Hematopoietic multipotent progenitor cell treated with erythropoietin and hydrocortisone succinate and interleukin-3 and kit ligand, for 6 days (in vitro differentiated cells): ENCODE measurements around the gene TENM4.

Experiments
- DNase-seq: peaks from one replicate; pipeline ENCODE4 v3.0.0-alpha.2; 2015

Gene TENM4

DNA sequence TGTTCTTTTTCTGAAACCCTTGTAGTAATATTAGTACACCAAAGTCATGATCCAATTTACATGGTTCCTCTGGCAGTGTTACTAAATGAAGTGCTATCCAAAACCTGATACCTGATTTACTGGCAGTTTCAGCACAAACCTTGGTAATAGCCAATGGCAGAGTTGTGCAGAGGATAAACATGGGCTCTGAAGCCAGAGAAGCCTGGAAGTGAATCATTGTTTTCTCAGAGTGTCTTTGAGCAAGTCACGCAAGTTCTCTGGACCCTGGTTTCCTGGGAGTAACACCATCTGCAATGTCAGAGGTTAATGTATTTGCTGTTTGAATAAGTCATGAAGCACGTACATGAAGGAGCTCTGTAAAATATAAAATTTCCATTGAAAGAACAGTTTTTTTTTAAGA, 643.9 kb downstream of the TENM4 start:
- no peak for DNase-seq

DNA sequence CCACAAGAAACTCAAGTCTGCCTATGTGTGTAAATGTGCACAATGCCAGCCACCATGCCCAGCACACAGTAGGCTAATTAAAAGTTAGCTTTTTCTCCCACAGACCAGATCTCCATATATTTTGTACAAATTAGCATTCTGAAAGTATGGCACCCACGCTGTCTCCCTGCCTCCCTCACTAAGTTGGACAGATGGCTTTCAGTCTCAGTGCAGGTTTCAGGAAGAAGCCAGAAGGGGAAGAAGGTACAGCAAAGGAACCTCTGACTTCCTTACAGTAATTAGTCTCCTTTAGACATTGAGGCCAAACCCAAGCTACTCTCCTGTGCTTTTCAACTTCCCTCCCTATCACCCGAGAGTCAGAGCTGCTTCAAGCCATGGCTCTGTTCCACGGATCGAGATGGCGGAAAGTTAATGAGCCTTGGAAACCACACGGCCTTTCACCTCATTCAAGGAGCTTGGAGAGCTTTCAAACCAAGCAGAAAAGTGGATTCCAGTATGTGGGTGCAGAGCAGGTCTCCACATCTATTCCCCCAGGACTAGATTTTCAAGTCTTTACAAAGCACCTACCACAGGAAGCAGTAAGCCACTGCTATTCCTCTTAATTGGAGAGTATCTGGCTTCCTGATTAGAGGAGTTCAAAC, 645.1 kb downstream of the TENM4 start:
- no peak for DNase-seq

DNA sequence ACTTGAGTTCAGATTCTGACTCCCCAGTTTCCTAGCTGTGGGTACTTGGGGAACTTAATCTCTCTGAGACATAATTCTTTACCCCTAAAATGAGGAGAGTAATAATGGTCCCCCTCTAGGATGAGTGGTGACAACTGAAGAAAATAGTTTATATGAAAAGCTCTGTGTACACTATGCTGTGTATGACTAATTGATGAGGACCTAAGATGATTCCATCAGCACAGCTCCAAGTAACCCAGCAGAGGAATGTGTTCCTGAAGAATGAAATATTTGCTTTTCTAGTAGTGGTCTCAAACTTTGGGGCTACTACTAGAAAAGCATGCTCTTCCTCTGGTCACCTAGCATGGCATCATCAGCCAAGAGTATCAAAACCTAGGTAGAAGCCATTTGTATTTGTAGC, 648.9 kb downstream of the TENM4 start:
- DNase-seq, result no peak

DNA sequence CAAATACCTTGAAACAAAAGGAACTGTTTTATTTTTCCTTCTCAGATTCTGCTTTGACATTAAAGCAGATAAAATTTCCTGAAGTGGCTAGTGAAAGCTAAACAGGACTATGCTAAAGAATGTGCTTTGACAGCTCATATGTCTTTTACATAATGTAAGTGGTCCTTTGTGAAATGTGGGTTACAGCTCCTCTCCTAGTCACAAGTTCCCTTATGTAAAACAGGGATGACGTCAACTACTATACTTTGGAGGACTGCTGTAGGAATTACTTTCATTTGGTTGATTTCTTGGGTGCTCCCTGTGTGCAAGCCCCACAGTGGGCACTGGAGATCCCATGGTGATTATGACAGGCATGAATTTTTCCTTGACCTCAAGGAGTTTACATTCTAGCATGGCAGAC, 649.6 kb downstream of the TENM4 start:
- no peak for DNase-seq

DNA sequence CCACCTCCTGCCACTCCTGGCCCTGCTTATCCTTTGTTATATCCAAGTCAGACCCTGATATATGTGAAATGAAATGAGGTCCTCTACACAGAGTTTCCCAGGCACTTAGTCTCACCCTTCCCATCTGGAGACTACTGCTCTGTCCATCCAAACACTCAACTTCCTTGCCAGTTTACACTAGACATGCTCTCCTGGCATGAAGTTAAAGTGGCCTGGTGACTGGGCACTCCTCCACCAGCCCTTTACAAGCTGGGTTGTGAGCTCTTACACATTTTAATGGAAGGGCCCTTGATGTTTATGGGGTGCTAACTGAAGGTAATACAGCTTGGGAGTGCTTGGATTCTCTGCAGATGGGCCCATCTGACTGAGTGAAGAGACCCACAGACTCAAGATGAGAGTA, 650.0 kb downstream of the TENM4 start:
- no peak for DNase-seq

DNA sequence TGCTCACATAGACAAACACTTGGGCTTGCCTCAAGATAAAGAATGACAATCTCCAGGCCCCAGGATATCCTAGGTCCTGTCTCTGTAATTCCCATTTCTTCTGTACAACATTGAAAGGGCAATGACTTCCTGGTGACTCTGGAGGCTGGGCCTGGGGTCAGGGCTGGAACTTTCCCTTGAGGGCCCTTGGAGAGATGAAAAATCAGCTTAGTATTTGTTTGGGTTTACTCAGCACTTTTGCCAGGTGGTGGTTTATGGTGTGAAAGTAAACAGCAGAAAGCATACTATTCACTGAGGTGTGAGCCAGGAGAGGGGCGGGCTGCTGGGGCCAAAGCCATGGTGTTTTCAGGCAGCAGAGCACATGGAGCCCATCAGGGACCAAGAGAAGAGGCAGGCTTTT, 651.5 kb downstream of the TENM4 start:
- no peak for DNase-seq

DNA sequence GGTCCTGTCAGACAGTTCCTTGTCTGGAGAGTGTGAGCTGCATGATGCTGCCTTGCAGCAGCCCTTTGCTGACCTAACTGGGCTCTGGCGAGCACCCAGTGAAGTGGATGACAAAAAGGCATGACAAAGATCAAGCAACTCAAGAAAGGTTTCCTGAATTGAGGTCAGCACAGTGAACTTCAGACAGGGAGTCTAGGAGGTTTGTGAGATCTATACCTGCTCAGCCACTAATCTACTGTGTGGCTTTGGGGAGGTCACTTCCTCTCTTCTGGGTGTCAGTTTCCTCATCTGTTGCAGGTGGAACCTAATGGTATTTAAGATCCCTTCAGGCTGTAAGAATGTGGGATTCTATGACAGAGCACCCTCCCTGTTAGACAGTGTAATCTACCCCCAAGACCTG, 652.3 kb downstream of the TENM4 start:
- DNase-seq, result no peak

DNA sequence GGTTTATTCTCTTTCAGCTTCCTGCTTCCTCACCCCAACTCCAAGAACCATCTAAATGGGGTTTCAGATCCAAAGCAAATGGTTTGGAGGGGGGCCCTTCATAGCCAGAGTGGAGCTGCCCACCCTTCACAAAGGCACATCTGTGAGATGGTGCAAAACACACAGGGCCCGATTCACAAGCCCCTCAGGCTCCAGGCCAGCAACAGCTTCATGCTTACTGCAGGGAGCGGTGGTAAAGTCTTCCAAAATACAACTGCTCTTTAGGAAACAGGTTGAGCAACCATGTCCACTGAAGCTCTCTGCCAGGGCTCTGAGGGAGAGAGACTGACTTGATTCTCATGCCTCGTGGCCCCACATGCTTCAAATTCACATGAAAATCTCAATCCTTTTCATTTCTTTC, 653.1 kb downstream of the TENM4 start:
- no peak for DNase-seq

DNA sequence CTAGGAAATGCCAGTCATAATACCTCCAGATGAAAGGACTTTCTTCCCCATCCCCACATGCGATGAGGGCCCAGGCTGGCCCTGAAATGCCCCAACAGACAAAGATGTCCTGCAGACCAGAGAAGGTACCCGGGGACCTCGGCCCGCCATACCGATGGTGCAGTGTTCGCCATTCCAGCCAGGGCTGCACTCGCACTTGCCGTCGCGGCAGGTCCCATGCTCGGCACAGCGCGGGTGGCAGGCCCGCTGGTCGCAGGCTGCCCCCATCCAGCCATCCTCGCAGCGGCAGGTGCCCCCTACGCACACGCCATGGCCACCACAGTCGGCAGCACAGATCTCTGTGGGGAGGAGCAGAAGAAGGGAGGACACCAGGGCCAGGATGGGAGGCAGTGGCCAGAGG, 654.1 kb downstream of the TENM4 start:
- no peak for DNase-seq

DNA sequence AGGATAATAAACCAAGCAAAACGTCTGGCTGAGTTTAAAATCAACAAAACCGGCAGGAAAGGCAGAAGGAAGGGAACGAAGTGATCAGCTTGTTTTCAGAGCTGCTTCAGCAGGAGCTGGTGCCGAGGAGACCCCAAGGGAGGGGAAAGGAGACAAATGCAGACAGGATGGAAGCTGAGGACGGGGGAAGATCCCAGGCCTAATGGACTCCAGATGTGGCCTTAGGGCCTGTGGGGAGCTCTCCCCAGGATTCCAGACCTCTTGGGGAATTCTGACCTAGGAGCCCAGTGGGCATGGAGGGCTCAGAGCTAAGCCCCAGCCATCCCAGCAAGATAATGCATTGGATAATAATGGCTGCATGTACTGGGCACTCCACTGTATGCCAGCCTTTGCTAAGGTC, 654.7 kb downstream of the TENM4 start:
- no peak for DNase-seq

DNA sequence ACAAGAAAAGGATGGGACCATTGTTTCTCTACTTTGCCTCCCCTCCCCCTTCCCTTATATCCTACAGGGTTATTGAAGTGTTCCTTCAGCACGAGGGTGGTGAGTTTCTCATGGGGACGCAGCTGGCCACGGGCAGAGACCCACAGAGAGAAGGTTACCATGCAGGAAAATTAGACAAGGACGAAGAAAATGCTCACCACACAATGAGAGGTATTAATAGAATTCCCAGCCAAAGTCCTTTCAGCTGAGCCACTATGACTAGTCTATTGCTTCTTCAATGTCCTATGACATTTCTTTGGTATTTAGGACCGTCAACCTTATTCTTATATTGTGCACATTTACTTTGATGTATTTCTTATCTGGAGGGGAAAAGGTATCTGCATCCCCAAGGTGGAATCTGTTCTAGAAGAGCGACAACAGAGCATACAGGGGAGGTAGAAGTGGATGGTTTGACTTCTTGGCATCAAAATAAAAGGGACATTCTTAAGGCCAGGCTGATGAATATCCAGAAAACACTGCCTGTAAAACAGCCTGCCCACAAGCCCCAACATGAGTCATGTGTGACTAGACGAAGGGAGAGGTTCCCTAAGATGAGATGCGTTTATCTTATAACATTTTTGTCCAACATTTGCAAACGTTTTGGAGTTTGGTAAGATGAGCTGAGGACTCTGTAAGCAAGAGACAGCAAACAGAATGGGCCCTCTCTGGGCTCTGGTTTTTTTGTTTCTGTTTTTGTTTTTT, 656.3 kb downstream of the TENM4 start:
- no peak for DNase-seq

DNA sequence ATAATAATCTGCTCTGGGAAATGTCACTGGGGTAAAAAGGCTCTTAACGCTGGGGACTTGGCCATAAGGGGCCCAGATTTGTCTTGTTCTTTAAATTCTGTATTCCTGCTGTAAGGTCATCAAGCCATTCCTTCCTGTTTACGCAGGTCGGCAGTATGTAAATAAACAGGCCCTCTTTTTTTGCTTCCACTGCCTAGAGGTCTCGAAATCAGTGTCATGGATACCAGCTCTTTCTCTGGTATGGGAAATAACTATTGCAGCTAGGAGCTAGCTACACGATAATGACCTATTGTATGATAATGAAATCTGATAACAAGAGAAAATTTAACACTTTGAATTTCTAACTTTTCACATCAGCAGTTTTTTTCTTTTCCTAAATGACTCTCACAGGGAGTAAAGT, 657.0 kb downstream of the TENM4 start:
- no peak for DNase-seq

DNA sequence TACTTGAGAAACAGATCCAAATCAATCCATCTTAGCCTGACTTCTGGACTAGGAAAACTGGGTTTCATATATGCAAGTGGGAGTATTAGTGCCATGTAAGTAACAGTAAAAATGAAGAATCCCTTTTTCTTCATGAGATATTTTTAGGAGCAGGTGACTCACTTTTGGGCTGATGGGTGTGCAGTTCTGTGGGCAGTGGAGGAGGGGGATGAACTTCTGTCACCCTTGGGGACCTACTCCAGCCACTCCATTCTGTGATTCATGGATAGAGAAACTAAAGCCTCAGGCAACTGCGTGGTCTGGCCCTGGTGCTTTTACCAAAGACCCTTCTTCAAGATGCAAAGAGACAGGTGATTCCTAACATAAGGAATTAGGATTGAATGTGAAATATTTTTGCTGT, 657.5 kb downstream of the TENM4 start:
- no peak for DNase-seq

DNA sequence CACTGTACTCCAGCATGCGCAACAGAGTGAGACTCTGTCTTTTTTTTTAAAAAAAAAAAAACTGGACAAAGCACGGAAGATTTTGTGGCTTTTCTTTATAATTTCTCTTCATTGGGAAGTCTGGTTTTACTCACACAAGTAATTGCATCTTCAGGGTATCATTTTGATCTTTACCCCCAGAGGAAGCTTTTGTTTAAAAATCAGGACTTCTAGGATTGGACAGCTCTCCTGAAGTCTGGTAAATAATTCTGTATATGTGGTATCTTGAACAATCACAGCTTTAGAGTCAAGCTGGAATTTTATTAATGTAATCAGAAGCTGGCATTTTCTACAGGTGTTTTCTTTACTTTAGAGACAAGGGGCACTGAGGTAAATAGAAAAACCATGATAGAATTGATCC, 658.1 kb downstream of the TENM4 start:
- DNase-seq, result no peak

DNA sequence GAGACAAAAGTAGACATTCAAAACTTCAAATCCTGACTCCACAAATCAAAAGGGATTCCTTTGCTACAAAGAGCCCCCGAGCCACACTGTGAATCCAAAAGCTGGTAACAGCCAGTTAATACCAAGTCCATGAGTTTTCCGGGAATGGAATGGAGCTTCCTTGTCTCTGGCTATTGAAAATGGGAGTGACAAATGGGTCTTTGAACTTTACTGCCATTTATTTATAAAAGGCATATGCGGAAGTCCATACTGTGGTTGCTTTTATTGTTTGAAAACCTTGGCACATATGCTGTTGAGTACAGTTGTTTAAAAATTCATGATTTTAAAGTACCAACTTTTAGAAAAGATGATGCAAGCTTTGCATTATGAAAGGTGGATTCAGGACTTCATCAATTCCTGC, 659.9 kb downstream of the TENM4 start:
- no peak for DNase-seq

DNA sequence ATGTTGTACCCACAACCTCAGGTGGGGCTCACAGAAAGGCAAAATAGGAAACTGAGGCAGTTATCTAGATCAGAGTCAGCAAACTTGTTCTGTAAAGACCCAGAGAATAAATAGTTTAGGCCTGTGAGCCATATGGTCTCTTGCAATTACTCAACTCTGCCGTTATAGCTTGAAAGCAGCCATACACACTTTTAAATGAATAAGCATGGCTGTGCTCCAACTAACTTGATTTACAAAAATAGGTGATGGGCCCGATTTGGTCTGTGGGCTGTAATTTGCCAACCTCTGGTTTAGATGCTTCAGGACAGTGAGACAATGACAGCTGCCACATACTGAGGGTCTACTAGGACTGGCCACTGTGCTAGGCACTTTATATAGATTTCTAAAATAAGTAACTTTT, 667.3 kb downstream of the TENM4 start:
- DNase-seq, result no peak

DNA sequence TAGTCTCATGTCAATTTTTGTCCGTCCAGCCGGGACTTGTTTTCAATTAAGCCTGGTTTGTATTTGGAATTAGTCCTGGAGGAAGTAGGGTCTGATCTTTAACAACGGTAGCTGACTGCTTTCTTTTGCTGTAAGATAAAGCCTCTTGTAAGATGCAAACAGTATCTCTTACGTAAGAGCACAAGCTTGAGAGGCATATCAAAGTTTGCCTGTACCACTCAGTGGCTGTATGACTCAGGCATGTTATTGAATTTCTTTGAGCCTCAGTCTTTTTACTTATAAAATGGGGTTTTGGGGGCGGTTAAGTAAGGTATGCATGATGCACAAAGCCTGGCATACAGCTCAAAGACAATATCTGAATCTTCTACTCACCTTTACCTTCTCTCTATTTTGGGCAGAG, 667.8 kb downstream of the TENM4 start:
- no peak for DNase-seq

DNA sequence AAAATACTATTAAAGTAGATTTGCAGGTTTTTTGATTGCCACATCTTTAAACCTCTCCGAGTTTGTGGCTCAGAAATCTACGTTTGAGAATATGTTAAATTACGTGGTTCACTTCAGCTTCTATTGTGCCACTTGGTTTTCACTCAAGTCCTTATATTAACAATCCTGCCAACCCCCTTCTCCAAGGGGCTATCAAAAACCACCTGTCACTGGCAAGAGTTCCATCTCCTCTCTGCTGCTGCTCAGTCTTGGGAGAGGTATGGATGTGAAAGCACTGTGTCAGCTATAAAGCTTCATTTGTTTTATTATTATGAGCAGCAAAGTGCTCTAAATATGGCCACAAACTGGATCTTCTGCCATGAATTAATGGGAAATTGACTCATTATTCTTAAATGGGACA, 668.6 kb downstream of the TENM4 start:
- no peak for DNase-seq

DNA sequence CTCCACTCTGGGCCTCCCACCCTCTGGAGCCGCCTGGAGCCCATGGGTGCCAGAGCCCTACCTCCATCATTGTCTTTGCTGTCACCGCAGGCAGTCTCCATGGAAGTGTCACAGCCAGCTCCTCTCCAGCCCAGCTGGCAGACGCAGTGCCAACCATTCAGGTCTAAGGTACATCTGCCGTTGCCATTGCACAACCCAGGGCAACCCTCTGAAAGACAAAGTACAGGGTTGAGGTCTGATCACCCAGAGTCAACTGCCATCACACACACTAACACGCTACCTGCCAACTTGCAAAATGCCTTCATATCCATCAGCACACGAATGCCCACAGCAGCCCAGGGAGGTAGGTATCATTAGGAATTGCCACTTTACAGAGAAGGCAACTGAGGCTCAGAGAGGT, 669.9 kb downstream of the TENM4 start:
- DNase-seq, result no peak

DNA sequence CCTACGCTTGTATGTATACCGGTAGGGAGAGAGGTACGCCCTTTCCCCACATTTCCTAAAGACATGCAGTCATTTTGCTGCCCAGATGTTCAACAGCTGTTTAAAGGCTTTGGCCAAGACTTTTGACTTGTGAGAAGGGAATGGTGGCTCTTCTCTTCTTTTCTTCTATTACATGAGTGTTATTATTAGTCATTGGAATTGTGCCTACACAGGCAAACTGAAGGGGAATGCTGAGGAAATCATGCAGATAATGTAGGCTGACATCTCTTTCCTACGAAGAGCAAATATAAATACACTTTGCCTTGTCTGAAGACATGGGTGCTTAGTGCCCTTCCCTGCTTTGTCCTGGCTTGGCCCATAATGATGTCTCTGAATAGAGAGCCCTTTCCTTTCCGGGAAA, 671.9 kb downstream of the TENM4 start:
- DNase-seq, result no peak

DNA sequence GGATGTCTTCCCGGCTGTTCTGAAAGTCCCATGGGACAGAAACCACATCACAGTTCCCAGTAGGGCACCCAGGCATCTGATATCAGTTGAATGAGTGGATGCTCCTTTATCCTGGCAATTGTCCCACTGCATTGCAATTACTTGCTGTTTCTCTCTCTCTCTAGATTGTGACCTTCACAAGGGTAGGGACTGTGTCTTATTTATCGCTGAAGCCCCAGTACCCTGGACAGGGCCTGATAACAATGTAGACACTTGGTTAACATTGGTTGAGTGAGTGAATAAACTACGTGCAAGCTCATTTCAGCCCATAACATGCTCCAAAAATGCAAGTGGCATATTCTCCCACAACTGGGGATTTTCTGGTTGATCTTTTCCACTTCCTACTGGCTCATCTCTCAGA, 672.5 kb downstream of the TENM4 start:
- DNase-seq, result no peak

DNA sequence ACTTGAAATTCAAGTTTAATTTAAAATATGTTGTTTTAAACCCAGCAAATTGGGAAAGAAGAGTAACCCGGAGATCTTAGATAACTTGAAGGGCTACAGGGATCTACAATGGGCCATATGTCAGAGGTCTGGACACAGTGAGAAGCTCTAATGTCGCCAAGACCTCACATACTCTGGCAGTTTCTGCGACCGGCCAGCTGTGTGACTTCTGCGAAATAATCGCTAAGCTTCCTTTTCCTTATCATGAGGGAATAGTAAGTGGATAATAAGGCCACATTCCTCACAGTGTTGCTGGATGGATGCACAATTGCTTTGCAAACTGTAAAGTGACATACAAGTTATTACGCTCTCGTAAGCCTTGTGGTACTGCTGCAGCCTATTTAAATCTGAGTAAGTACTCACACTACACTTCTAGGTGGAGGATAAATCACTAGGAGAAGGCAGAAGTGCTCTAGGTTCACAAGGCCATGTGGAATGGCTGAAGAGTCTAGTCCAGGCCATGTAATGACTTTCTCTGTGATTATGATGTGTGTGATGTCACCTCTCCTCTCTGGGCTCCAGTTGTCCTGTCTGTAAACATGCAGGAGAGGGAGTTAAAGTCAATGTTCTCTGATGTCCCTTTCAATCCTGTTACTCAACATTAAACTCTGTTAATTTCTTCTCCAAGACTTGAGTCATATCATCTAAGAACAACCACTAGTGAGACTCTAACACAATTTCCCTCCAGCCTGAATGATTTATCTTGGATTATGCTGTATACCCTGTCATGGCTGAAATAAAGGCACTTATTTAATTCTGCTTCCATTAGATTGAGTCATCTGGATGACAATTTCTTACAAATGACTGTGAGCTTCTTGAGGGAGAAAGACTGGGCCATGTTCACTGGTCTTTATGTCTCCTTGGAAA, 673.5 kb downstream of the TENM4 start:
- no peak for DNase-seq

DNA sequence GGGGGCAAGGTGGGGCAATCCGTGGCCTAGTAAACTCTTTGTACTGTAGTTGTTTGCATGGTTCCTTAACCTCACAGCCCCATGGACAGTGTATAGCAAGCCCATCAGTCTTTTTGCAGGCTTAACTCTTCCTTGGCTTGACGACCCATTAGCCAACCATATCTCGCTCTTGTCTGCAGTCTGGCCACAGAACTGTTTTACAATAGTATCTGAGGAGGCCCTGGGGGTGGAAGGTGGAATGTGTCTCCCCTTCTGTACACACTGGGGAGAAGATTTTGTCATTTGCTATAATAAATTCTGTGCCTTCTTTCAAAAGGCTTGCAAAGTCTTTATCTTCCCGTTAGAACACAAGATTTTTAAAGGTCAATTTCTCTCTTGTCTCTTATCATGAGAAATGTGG, 675.9 kb downstream of the TENM4 start:
- DNase-seq, result no peak

DNA sequence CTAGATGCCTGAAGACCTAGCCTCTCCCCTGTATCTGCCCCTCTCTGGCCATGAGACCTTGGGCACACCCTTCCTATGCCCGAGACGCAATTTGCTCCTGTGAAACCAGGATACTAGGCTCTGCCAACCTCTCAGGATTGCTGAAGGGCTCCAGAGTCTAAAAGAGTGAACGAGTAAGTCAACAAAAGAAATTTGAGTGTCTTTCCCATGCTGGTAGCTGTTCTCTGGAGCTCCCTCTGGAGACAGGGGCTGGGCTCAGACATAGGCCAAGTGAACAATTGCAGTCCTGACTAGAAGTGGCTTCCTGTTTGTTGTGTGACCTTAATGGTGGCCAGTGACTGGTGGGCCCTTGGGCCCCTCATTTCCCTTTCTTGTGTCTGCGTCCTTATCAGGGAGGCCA, 677.2 kb downstream of the TENM4 start:
- no peak for DNase-seq
